HCT116 (cell line): ENCODE data around the gene ERG. TPM values are rescaled to one million over a fixed set of nuclear protein-coding genes. Genes with fewer than 3 reads are reported as not detected.

Experiments used
- ATAC-seq: fragments of 200-7000 bp; cut with Tn5 transposase; 2 replicates; pipeline ENCODE4 v1.9.1; 2020; ENCODE audit warnings: mild to moderate bottlenecking, moderate library complexity
- BruUV-seq: library from RNA; stranded (reverse); fragments of 400-500 nt; replicated peaks from 2 replicates; lab custom pipeline; 2021; lab: Mats Ljungman, UMichigan
- CTCF ChIA-PET: fragments of 300-600 bp; sonication (Branson Sonifier 250); formaldehyde crosslinking; loops from one replicate; lab custom pipeline; 2021; ENCODE audit warnings: antibody characterized with exemption; lab: Charles Lee
- POLR2A ChIA-PET: fragments of 300-600, 350-600 bp; sonication (Branson Sonifier 250); formaldehyde crosslinking; loops from one replicate; lab custom pipeline; 2021; ENCODE audit warnings: antibody characterized with exemption; lab: Charles Lee
- RAD21 ChIA-PET, 2 experiments: fragments of 300-600 bp; sonication (Branson Sonifier 250); formaldehyde crosslinking; loops; one replicate each; lab custom pipeline; 2023; ENCODE audit warnings: low total read pairs in 2 of 2; ENCODE audit not compliant: uncharacterized antibody in 2 of 2, unreplicated experiment in 2 of 2, low non-redundant PET in 1 of 2; lab: Charles Lee
- DNase-seq: peaks from one replicate; pipeline ENCODE4 v3.0.0-alpha.2; 2010; ENCODE audit warnings: low read depth, low spot score
- H2AFZ ChIP-seq: fragments of 200-600 bp; shearing (Covaris generic), sonication (generic); 2 replicates; pipeline ENCODE4 v1.6.1; 2017; ENCODE audit warnings: low read depth, mixed run types, mixed read lengths, antibody characterized with exemption, low read length; ENCODE audit not compliant: poor library complexity, severe bottlenecking
- H3K27ac ChIP-seq: 2 replicates; pipeline ENCODE4 v1.5.1; 2012; ENCODE audit warnings: low read depth, low read length
- H3K27me3 ChIP-seq: fragments of 200-600 bp; sonication (generic); 2 replicates; pipeline ENCODE4 v1.6.1; 2016; ENCODE audit warnings: mixed run types, low read length, mixed read lengths; ENCODE audit not compliant: insufficient read depth
- H3K36me3 ChIP-seq, 2 experiments: fragments of 200-500 bp in 1 of 2; fragments of 200-600 bp in 1 of 2; sonication (Bioruptor generic) in 1 of 2; sonication (generic) in 1 of 2; 2 replicates each; pipeline versions ENCODE4 v1.5.1 to v1.6.1; 2014 to 2016; ENCODE audit warnings: low read length in 2 of 2, inconsistent platforms in 1 of 2, mixed read lengths in 1 of 2, mixed run types in 1 of 2; ENCODE audit not compliant: insufficient read depth in 2 of 2, control insufficient read depth in 1 of 2
- H3K4me1 ChIP-seq, 2 experiments: fragments of 200-600 bp in 1 of 2; sonication (generic) in 1 of 2; 2 replicates each; pipeline versions ENCODE4 v1.5.1 to v1.6.1; 2012 to 2017; ENCODE audit warnings: low read length in 2 of 2, inconsistent platforms in 1 of 2, mild to moderate bottlenecking in 1 of 2, mixed read lengths in 1 of 2, mixed run types in 1 of 2, moderate library complexity in 1 of 2; ENCODE audit not compliant: insufficient read depth in 2 of 2, control insufficient read depth in 1 of 2
- H3K4me2 ChIP-seq: fragments of 200-600 bp; sonication (generic); 2 replicates; pipeline ENCODE4 v1.6.1; 2017; ENCODE audit warnings: mixed run types, low read length, mixed read lengths
- H3K4me3 ChIP-seq, 2 experiments: fragments of 200-600 bp in 1 of 2; sonication (generic) in 1 of 2; replicated peaks in 1 of 2; 2 replicates each; pipeline ENCODE4 v1.5.1; 2011 to 2016; ENCODE audit warnings: low read length in 2 of 2, control low read depth in 1 of 2, low read depth in 1 of 2, mild to moderate bottlenecking in 1 of 2, mixed read lengths in 1 of 2, mixed run types in 1 of 2
- H3K79me2 ChIP-seq: fragments of 200-600 bp; sonication (generic); 2 replicates; pipeline ENCODE4 v1.6.1; 2017; ENCODE audit warnings: mild to moderate bottlenecking, mixed run types, low read length, moderate library complexity, mixed read lengths; ENCODE audit not compliant: insufficient read depth
- H3K9ac ChIP-seq: fragments of 200-600 bp; sonication (generic); 2 replicates; pipeline ENCODE4 v1.6.1; 2016; ENCODE audit warnings: low read length, mixed read lengths
- H3K9me2 ChIP-seq: fragments of 200-600 bp; sonication (generic), shearing (Covaris generic); 2 replicates; pipeline ENCODE4 v1.6.1; 2017; ENCODE audit warnings: mixed run types, mild to moderate bottlenecking, moderate library complexity; ENCODE audit not compliant: insufficient read depth
- H3K9me3 ChIP-seq, 2 experiments: fragments of 200-500 bp in 1 of 2; fragments of 200-600 bp in 1 of 2; sonication (Bioruptor generic) in 1 of 2; sonication (generic) in 1 of 2; 2 replicates each; pipeline ENCODE4 v1.6.1; 2014 to 2017; ENCODE audit warnings: low read length in 2 of 2, mixed read lengths in 2 of 2, inconsistent platforms in 1 of 2, low read depth in 1 of 2, mild to moderate bottlenecking in 1 of 2, mixed run types in 1 of 2, moderate library complexity in 1 of 2; ENCODE audit not compliant: control insufficient read depth in 1 of 2, insufficient read depth in 1 of 2
- H4K20me1 ChIP-seq: fragments of 200-600 bp; sonication (generic), shearing (Covaris generic); 2 replicates; pipeline ENCODE4 v1.6.1; 2017; ENCODE audit warnings: mixed run types, mild to moderate bottlenecking, moderate library complexity; ENCODE audit not compliant: insufficient read depth
- CBX3 ChIP-seq: IDR thresholded peaks from 2 replicates; pipeline ENCODE4 v1.6.1; 2012; ENCODE audit warnings: low read depth
- CEBPB ChIP-seq: IDR thresholded peaks from 2 replicates; pipeline ENCODE4 v1.6.1; 2012; ENCODE audit warnings: low read depth
- EGR1 ChIP-seq: IDR thresholded peaks from 2 replicates; pipeline ENCODE4 v1.6.1; 2012; ENCODE audit warnings: low read depth
- ELF1 ChIP-seq: IDR thresholded peaks from 2 replicates; pipeline ENCODE4 v1.6.1; 2012; ENCODE audit warnings: low read depth, borderline replicate concordance
- EZH2phosphoT487 ChIP-seq: fragments of 200-600 bp; IDR thresholded peaks from 2 replicates; pipeline ENCODE4 v1.6.1; 2018; ENCODE audit warnings: antibody characterized with exemption, borderline replicate concordance
- FOSL1 ChIP-seq: IDR thresholded peaks from 2 replicates; pipeline ENCODE4 v1.6.1; 2012; ENCODE audit warnings: low read depth
- POLR2A ChIP-seq: IDR thresholded peaks from 2 replicates; pipeline ENCODE4 v1.7.0; 2011; ENCODE audit warnings: borderline replicate concordance; ENCODE audit not compliant: insufficient read depth, insufficient read length; ENCODE audit errors: extremely low read depth
- POLR2AphosphoS5 ChIP-seq: IDR thresholded peaks from 2 replicates; pipeline ENCODE4 v1.6.1; 2011; ENCODE audit warnings: mild to moderate bottlenecking, low read depth, low read length, moderate library complexity
- RAD21 ChIP-seq: IDR thresholded peaks from 2 replicates; pipeline ENCODE4 v1.6.1; 2012; ENCODE audit warnings: low read depth, mild to moderate bottlenecking
- SRF ChIP-seq: IDR thresholded peaks from 2 replicates; pipeline ENCODE4 v1.6.1; 2012; ENCODE audit warnings: low read depth
- TCF7L2 ChIP-seq: IDR thresholded peaks from 2 replicates; pipeline ENCODE4 v1.7.0; 2011; ENCODE audit warnings: borderline replicate concordance, inconsistent platforms; ENCODE audit not compliant: insufficient read depth, insufficient read length; ENCODE audit errors: extremely low read depth
- YY1 ChIP-seq: IDR thresholded peaks from 2 replicates; pipeline ENCODE4 v1.6.1; 2011; ENCODE audit warnings: low read length, low read depth, moderate library complexity, mild to moderate bottlenecking; ENCODE audit not compliant: insufficient replicate concordance; ENCODE audit errors: extremely low read depth
- ZNF274 ChIP-seq: fragments of 200-500 bp; sonication (Bioruptor generic); IDR thresholded peaks from 2 replicates; pipeline ENCODE4 v1.6.1; 2014; ENCODE audit warnings: mild to moderate bottlenecking, low read depth, low read length, inconsistent platforms
- intact Hi-C: fragments of 100-400 bp; cut with micrococcal nuclease; formaldehyde crosslinking; loops from 2 replicates; pipeline ENCODE4 v1.10.0; 2022
- total RNA-seq: library from RNA; stranded (reverse); gene quantifications from one replicate; pipeline ENCODE4 v1.2.1, GENCODE V29; 2021; ENCODE audit not compliant: unreplicated experiment
- TF ChIP-seq, protein P1 (sequence below), 3 experiments: fragments of 200-600 bp in 1 of 3; sonication (generic) in 1 of 3; IDR thresholded peaks in 2 of 3; conservative IDR thresholded peaks in 1 of 3; 2 replicates each; pipeline ENCODE4 v1.5.1; 2012 to 2017; ENCODE audit warnings: low read depth in 2 of 3, low read length in 2 of 3, antibody characterized with exemption in 1 of 3, borderline replicate concordance in 1 of 3, control low read depth in 1 of 3, mild to moderate bottlenecking in 1 of 3, mixed read lengths in 1 of 3, mixed run types in 1 of 3, moderate library complexity in 1 of 3; ENCODE audit not compliant: insufficient read depth in 1 of 3
- TF ChIP-seq, protein P2 (sequence below): IDR thresholded peaks from 2 replicates; pipeline ENCODE4 v1.6.1; 2012; ENCODE audit warnings: low read depth

Gene ERG
- total RNA-seq, 1 experiment from 2014 or later: 0.17 TPM

DNA sequence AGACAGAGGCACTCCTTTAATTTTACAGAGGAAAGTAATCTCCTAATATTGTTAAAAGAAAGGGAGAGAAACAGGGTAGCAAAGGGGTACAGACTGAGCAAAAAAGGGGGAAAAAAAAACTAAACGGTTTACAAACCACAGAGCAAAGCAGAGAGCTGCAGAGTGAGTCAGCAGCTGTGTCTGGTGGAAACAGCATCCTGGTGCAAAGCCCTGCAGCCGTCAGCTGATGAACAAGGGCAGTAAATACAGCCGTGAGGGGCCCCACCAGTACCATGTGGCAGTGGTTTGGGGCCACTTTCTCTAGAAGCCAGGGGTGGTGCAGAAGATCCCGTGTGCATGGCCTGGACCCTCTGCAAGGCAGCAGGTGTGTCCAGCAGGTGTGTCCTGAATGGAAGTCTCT lies 111.3 kb downstream of the ERG start:
- CTCF ChIA-PET: no interaction called here
- POLR2A ChIA-PET: no interaction called here
- no peaks in the 10 kb centered on the region for H3K79me2 ChIP-seq
- ATAC-seq: no peak
- DNase-seq: no peak
- TF ChIP-seq CBX3: no peak
- TF ChIP-seq, protein P1, sequence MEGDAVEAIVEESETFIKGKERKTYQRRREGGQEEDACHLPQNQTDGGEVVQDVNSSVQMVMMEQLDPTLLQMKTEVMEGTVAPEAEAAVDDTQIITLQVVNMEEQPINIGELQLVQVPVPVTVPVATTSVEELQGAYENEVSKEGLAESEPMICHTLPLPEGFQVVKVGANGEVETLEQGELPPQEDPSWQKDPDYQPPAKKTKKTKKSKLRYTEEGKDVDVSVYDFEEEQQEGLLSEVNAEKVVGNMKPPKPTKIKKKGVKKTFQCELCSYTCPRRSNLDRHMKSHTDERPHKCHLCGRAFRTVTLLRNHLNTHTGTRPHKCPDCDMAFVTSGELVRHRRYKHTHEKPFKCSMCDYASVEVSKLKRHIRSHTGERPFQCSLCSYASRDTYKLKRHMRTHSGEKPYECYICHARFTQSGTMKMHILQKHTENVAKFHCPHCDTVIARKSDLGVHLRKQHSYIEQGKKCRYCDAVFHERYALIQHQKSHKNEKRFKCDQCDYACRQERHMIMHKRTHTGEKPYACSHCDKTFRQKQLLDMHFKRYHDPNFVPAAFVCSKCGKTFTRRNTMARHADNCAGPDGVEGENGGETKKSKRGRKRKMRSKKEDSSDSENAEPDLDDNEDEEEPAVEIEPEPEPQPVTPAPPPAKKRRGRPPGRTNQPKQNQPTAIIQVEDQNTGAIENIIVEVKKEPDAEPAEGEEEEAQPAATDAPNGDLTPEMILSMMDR (IDR thresholded peaks at IDR 0.05 in 2 of 3, conservative IDR thresholded peaks at IDR 0.05 in 1 of 3; ENCODE audit: borderline replicate concordance in 1 of 3, insufficient read depth in 1 of 3, low read depth in 2 of 3, low read length in 2 of 3): no peak
- no TSS peak for BruUV-seq
- H3K27me3 ChIP-seq: peaks cover 17% of the 10 kb centered on the region; the same call in 1 of the 2 replicates
- H3K9me3 ChIP-seq: no peaks in the 10 kb centered on the region
- no peaks in the 10 kb centered on the region for H3K36me3 ChIP-seq
- no peaks in the 10 kb centered on the region for H3K4me1 ChIP-seq
- no peak overlapping the region for H3K4me2 ChIP-seq
- intact Hi-C loops: no loop called here
- no peak overlapping the region for H3K9ac ChIP-seq
- H3K4me3 ChIP-seq: no peak overlapping the region
- no peak overlapping the region for H2AFZ ChIP-seq
- no peaks in the 10 kb centered on the region for H3K9me2 ChIP-seq
- no peak overlapping the region for H3K27ac ChIP-seq
- RAD21 ChIA-PET: interaction anchor here in 1 of 2 experiments (0.5 kb wide), 1 partner anchor 14 kb away, joined by 3 read pairs; no protein-coding TSS in a partner anchor
- H4K20me1 ChIP-seq: no peaks in the 10 kb centered on the region

DNA sequence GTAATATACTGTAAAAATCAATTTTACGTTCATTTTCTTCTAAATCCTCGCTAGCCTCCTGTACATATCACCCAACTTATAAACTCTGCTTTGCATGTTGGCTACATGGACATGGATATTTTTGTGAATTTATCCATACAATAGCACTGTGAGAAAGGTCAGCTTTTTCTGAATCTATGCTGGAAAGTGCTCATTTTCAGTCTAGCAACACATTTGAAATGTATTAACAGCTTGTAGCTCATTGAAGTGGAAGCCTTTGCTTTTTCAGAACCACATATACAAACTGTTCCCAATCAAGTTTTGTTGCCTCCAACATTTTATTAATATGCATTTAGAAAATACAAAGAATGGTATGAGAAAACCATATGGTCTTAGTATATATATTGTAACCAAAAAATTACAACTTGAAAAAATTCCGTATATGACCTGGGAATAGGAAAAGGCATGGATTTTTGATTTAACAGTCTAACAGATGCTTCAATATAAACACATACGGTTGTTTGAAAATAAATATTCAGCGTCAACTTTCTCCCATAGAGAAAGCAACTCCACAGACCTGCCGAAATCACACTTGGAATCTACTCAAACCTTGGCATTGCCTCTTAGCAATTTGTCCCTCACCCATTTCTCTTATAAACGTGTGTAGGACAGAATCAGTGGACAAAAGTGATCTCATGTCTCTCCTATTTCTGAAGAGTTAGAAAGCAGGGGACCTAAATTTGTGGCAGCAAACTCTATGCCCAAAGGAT lies 112.7 kb downstream of the ERG start:
- H3K4me2 ChIP-seq: no peak overlapping the region
- no peaks in the 10 kb centered on the region for H3K79me2 ChIP-seq
- DNase-seq (no peak), ATAC-seq (no peak)
- no peak overlapping the region for H3K9ac ChIP-seq
- ChIA-PET RAD21 (no interaction called here), POLR2A (no interaction called here), CTCF (no interaction called here)
- no peak overlapping the region for H2AFZ ChIP-seq
- H3K27me3 ChIP-seq: peaks cover 10% of the 10 kb centered on the region; the same call in 1 of the 2 replicates
- no peaks in the 10 kb centered on the region for H4K20me1 ChIP-seq
- H3K9me2 ChIP-seq: no peaks in the 10 kb centered on the region
- H3K9me3 ChIP-seq: no peaks in the 10 kb centered on the region
- H3K27ac ChIP-seq: no peak overlapping the region
- no peaks in the 10 kb centered on the region for H3K4me1 ChIP-seq
- intact Hi-C loops: no loop called here
- BruUV-seq: no TSS peak
- H3K36me3 ChIP-seq: no peaks in the 10 kb centered on the region
- H3K4me3 ChIP-seq: no peak overlapping the region
- TF ChIP-seq TCF7L2 (no peak), EGR1 (no peak), ELF1 (no peak), EZH2phosphoT487 (no peak), YY1 (no peak), POLR2AphosphoS5 (no peak), ZNF274 (no peak), FOSL1 (no peak), SRF (no peak), CEBPB (no peak), RAD21 (no peak), POLR2A (no peak)
- TF ChIP-seq, protein P2, sequence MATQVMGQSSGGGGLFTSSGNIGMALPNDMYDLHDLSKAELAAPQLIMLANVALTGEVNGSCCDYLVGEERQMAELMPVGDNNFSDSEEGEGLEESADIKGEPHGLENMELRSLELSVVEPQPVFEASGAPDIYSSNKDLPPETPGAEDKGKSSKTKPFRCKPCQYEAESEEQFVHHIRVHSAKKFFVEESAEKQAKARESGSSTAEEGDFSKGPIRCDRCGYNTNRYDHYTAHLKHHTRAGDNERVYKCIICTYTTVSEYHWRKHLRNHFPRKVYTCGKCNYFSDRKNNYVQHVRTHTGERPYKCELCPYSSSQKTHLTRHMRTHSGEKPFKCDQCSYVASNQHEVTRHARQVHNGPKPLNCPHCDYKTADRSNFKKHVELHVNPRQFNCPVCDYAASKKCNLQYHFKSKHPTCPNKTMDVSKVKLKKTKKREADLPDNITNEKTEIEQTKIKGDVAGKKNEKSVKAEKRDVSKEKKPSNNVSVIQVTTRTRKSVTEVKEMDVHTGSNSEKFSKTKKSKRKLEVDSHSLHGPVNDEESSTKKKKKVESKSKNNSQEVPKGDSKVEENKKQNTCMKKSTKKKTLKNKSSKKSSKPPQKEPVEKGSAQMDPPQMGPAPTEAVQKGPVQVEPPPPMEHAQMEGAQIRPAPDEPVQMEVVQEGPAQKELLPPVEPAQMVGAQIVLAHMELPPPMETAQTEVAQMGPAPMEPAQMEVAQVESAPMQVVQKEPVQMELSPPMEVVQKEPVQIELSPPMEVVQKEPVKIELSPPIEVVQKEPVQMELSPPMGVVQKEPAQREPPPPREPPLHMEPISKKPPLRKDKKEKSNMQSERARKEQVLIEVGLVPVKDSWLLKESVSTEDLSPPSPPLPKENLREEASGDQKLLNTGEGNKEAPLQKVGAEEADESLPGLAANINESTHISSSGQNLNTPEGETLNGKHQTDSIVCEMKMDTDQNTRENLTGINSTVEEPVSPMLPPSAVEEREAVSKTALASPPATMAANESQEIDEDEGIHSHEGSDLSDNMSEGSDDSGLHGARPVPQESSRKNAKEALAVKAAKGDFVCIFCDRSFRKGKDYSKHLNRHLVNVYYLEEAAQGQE: no peak
